Epithelial cell of esophagus (primary cell): Measurements from ENCODE around the gene CLDN15.

Experiments
- DNase-seq: peaks from one replicate; pipeline ENCODE4 v3.0.0; 2010; ENCODE audit warnings: low read depth
- H3K4me3 ChIP-seq: 2 replicates; pipeline ENCODE4 v1.5.1; 2011; ENCODE audit warnings: mild to moderate bottlenecking, low read length, control low read depth
- CTCF ChIP-seq: IDR thresholded peaks from 2 replicates; pipeline ENCODE4 v1.5.1; 2011; ENCODE audit warnings: low read depth, mild to moderate bottlenecking, low read length, control low read depth, inconsistent platforms; ENCODE audit not compliant: insufficient read depth; ENCODE audit errors: missing control alignments

The CLDN15 gene

DNA sequence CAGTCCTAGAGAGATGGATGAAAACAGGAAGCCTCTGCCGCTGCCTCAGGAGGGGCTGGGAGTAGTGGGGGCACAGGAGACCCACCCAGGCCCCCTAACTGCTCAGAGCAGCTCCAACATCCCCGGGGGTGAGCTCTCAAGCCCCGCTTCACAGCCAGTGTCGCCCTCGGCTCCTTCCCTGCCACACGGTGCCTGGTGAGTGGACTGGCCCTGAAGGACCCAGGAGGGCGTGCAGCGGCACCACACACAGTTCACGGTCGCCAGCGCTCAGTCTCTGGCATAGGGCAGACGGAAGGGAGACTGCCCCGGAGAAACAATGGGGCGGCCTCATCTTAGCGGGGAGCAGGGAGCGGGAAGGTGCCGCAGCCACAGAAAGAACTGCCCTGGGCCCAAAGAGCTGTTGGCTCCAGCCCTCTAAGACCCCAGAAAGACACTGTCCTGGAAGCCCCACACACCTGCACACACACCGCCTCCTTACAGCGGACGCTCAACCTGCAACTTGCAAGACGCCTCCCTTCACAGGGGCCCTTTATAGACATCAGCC, 1.2 kb downstream of the CLDN15 start:
- no peak overlapping the region for H3K4me3 ChIP-seq

GRCh38 chr7:101235522-101235921, 2.1 kb downstream of the CLDN15 start:
- TF ChIP-seq CTCF: no peak
- no peak for DNase-seq
- H3K4me3 ChIP-seq: no peak overlapping the region

More for the DNA sequence above, 1.2 kb downstream of the CLDN15 start:
- DNase-seq: no peak
- TF ChIP-seq CTCF: no peak

- no peak overlapping the region for H3K4me3 ChIP-seq
- TF ChIP-seq CTCF: peak; percentile 25
- DNase-seq: no peak
Measured at GRCh38 chr7:101235050-101235449, 2.6 kb downstream of the CLDN15 start.

DNA sequence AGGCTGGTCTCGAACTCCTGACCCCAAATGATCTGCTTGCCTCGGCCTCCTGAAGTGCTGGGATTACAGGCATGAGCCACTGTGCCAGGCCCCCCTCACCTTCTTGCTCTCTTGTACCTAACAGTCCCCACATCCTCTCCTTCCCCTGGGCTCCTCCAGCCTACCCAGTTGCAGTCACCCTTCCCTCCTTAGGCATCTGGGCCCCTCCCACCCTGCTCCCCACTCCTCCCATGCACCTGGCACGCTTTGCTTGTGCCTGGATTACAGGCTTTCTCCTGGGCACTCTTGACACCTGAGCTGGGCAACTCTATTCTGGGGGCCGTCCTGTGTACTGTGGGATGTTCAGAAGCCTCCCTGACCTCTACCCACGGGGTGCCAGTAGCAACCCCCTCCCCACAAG, 3.0 kb downstream of the CLDN15 start:
- TF ChIP-seq CTCF: no peak
- no peak overlapping the region for H3K4me3 ChIP-seq
- no peak for DNase-seq

- no peak for TF ChIP-seq CTCF
- H3K4me3 ChIP-seq: no peak overlapping the region
- DNase-seq: no peak
Measured at GRCh38 chr7:101233907-101234547, 3.6 kb downstream of the CLDN15 start.

- peak overlapping the region; percentile 46 for H3K4me3 ChIP-seq
- peak; percentile 82 for DNase-seq
- no peak for TF ChIP-seq CTCF
Measured at GRCh38 chr7:101232141-101232850, 5.3 kb downstream of the CLDN15 start.
